Gastrocnemius medialis (tissue), 4 donors: ENCODE measurements around the gene ANKRD22. TPM values are rescaled to one million over a fixed set of nuclear protein-coding genes. Genes with fewer than 3 reads are reported as not detected.

Source experiments
- ATAC-seq, 2 donors: fragments of 150-250 bp; one replicate each; pipeline ENCODE4 v1.9.1; 2016
- DNase-seq, 2 donors: peaks; one replicate each; pipeline ENCODE4 v3.0.0-alpha.2; 2019
- H3K27ac ChIP-seq, 4 donors: fragments of 200-600 bp; sonication (generic); 1 replicate in 1 of 4; 2 replicates in 3 of 4; pipeline ENCODE4 v1.5.1; 2016 to 2018; ENCODE audit warnings: mild to moderate bottlenecking in 2 of 4, moderate library complexity in 1 of 4
- H3K27me3 ChIP-seq, 3 donors: fragments of 200-600 bp; sonication (generic) in 2 of 3; 1 replicate in 1 of 3; 2 replicates in 2 of 3; pipeline versions ENCODE4 v1.5.1 to v1.6.0; 2016 to 2019; ENCODE audit warnings: mild to moderate bottlenecking in 1 of 3, moderate library complexity in 1 of 3
- H3K36me3 ChIP-seq, 2 donors: fragments of 200-600 bp; sonication (generic) in 1 of 2; one replicate each; pipeline ENCODE4 v1.5.1; 2017 to 2018
- H3K4me1 ChIP-seq, 2 donors: fragments of 200-600 bp; sonication (generic) in 1 of 2; one replicate each; pipeline ENCODE4 v1.5.1; 2016 to 2017; ENCODE audit warnings: mild to moderate bottlenecking in 2 of 2
- H3K4me3 ChIP-seq, 4 donors: fragments of 200-600 bp; sonication (generic) in 3 of 4; 1 replicate in 1 of 4; 2 replicates in 3 of 4; pipeline ENCODE4 v1.5.1; 2016 to 2019; ENCODE audit warnings: mild to moderate bottlenecking in 2 of 4
- H3K9me3 ChIP-seq, 3 donors: fragments of 200-600 bp; sonication (generic) in 2 of 3; 1 replicate in 1 of 3; 2 replicates in 2 of 3; pipeline ENCODE4 v1.5.1; 2016 to 2019
- POLR2A ChIP-seq, 2 donors: fragments of 450-650 bp; IDR thresholded peaks; one replicate each; pipeline ENCODE4 v1.6.1; 2017; ENCODE audit warnings: antibody characterized with exemption in 2 of 2, mild to moderate bottlenecking in 2 of 2, moderate library complexity in 2 of 2
- in situ Hi-C, 4 donors: fragments of 200-750 bp; cut with MboI; loops; one replicate each; pipeline versions ENCODE4 v1.15.0 to v1.8.0; 2017; ENCODE audit warnings: low sequenced_read_pairs in 4 of 4
- intact Hi-C: fragments of 100-400 bp; cut with DNase I; formaldehyde crosslinking; loops from one replicate; pipeline ENCODE4 v1.15.1; 2023; ENCODE audit warnings: low total_unique reads
- total RNA-seq, 4 donors: library from RNA; depleted of rRNA; stranded (reverse); fragments of >200 nt; gene quantifications; one replicate each; pipeline versions ENCODE4 v1.1.0 to v1.2.3, GENCODE V29; 2016
- TF ChIP-seq, protein P1 (sequence below), 5 experiments: fragments of 450-650 bp in 3 of 5; fragments of 200-600 bp in 2 of 5; sonication (generic) in 2 of 5; IDR thresholded peaks in 4 of 5; conservative IDR thresholded peaks in 1 of 5; 1 replicate in 4 of 5; 2 replicates in 1 of 5; pipeline ENCODE4 v1.5.1; 2016 to 2019; ENCODE audit warnings: antibody characterized with exemption in 5 of 5, mild to moderate bottlenecking in 3 of 5, moderate library complexity in 3 of 5

The ANKRD22 gene
- total RNA-seq, 4 donors from 2014 or later: not detected

DNA sequence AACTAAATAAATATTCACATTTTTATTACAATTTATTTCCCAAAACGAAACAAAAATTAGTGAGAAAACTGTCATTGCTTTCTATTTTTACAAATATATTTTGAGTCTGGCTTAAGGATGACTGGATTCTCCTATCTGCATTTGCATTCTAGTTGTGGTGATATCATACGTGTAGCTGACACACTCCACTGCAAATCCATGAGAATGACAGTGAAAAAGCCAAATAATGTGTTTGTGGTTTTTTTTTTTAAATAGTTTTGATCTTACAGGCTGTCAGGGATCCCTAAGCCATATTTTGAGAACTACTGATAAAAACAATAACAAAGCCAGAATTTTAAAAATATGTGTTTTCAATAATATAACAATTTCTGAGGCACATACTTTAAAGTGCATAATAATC lies 22.6 kb upstream of the ANKRD22 start:
- intact Hi-C loops (no loop called here), in situ Hi-C loops (no loop called here)
- no peak for ATAC-seq
- Histone ChIP-seq H3K27ac (no peak overlapping the region), H3K9me3 (no peaks in the 10 kb centered on the region), H3K27me3 (peaks cover 0 to 7% (median 6%) of the 10 kb centered on the region in 3 donors), H3K4me3 (no peak overlapping the region), H3K36me3 (no peaks in the 10 kb centered on the region), H3K4me1 (peaks cover under 1 to 3% of the 10 kb centered on the region in 2 donors)
- DNase-seq: no peak
- no peak for TF ChIP-seq POLR2A (IDR thresholded peaks at IDR 0.05)
- TF ChIP-seq, protein P1, sequence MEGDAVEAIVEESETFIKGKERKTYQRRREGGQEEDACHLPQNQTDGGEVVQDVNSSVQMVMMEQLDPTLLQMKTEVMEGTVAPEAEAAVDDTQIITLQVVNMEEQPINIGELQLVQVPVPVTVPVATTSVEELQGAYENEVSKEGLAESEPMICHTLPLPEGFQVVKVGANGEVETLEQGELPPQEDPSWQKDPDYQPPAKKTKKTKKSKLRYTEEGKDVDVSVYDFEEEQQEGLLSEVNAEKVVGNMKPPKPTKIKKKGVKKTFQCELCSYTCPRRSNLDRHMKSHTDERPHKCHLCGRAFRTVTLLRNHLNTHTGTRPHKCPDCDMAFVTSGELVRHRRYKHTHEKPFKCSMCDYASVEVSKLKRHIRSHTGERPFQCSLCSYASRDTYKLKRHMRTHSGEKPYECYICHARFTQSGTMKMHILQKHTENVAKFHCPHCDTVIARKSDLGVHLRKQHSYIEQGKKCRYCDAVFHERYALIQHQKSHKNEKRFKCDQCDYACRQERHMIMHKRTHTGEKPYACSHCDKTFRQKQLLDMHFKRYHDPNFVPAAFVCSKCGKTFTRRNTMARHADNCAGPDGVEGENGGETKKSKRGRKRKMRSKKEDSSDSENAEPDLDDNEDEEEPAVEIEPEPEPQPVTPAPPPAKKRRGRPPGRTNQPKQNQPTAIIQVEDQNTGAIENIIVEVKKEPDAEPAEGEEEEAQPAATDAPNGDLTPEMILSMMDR (IDR thresholded peaks at IDR 0.05 in 4 of 5, conservative IDR thresholded peaks at IDR 0.05 in 1 of 5): no peak

DNA sequence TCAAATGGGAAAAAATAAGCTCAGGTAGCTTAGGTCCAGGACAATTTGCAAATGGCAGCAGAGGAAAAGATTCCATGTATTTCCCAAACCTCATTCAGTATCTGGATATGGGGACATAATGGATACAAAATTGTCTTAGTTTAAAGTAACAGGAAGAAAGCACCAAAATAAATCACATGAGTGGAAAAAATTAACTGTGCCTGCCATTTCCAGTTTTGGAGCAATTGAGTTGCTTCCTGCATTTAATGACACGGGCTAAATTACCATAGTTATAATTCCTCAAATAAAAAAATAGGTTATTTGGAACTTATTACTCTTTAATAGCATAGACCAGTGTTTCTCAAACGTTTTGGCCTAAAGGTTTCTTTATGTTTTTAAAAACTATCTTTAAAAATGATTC lies 22.1 kb upstream of the ANKRD22 start:
- DNase-seq (no peak), ATAC-seq (no peak)
- peaks cover 0 to 3% (median 3%) of the 10 kb centered on the region in 3 donors for H3K27me3 ChIP-seq
- H3K36me3 ChIP-seq: no peaks in the 10 kb centered on the region
- no peaks in the 10 kb centered on the region for H3K4me1 ChIP-seq
- H3K9me3 ChIP-seq: no peaks in the 10 kb centered on the region
- in situ Hi-C loops (no loop called here), intact Hi-C loops (no loop called here)
- H3K4me3 ChIP-seq: no peak overlapping the region
- H3K27ac ChIP-seq: no peak overlapping the region
- no peak for TF ChIP-seq POLR2A (IDR thresholded peaks at IDR 0.05)
- TF ChIP-seq, protein P1 (IDR thresholded peaks at IDR 0.05 in 4 of 5, conservative IDR thresholded peaks at IDR 0.05 in 1 of 5): no peak

DNA sequence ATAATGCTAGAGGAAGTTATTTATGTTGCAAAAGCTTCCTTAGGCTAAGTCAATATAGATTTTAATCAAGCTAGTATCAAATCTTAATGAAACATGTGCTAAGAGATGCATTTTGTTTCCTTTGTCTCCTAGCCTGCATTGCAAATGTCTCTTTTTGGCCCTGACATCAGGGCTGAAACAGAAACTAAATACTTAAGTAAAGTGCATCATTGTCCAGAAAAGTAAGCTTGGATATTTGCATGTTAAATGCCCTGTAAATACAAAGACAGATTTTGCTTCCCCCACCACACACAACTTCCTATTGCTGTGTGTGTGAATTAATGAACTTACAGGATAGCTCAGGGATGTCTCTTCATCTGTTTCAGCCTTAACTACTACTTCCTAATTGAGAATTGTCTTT lies 18.4 kb upstream of the ANKRD22 start:
- TF ChIP-seq, protein P1 (IDR thresholded peaks at IDR 0.05 in 4 of 5, conservative IDR thresholded peaks at IDR 0.05 in 1 of 5): no peak
- TF ChIP-seq POLR2A (IDR thresholded peaks at IDR 0.05): no peak

GRCh38 chr10:88866454-88866853 lies 14.8 kb upstream of the ANKRD22 start:
- Histone ChIP-seq H3K27ac (no peak overlapping the region), H3K36me3 (no peaks in the 10 kb centered on the region), H3K4me3 (no peak overlapping the region), H3K4me1 (no peaks in the 10 kb centered on the region), H3K9me3 (no peaks in the 10 kb centered on the region), H3K27me3 (no peaks in the 10 kb centered on the region)
- DNase-seq: no peak
- no peak for ATAC-seq
- in situ Hi-C loops (no loop called here), intact Hi-C loops (no loop called here)
- TF ChIP-seq POLR2A (IDR thresholded peaks at IDR 0.05): no peak
- TF ChIP-seq, protein P1 (IDR thresholded peaks at IDR 0.05 in 4 of 5, conservative IDR thresholded peaks at IDR 0.05 in 1 of 5): no peak

More for the DNA sequence above, 18.4 kb upstream of the ANKRD22 start:
- Histone ChIP-seq H3K36me3 (no peaks in the 10 kb centered on the region), H3K9me3 (no peaks in the 10 kb centered on the region), H3K27ac (no peak overlapping the region), H3K27me3 (no peaks in the 10 kb centered on the region), H3K4me3 (no peak overlapping the region), H3K4me1 (no peaks in the 10 kb centered on the region)
- DNase-seq (no peak), ATAC-seq (no peak)
- intact Hi-C loops (no loop called here), in situ Hi-C loops (no loop called here)

DNA sequence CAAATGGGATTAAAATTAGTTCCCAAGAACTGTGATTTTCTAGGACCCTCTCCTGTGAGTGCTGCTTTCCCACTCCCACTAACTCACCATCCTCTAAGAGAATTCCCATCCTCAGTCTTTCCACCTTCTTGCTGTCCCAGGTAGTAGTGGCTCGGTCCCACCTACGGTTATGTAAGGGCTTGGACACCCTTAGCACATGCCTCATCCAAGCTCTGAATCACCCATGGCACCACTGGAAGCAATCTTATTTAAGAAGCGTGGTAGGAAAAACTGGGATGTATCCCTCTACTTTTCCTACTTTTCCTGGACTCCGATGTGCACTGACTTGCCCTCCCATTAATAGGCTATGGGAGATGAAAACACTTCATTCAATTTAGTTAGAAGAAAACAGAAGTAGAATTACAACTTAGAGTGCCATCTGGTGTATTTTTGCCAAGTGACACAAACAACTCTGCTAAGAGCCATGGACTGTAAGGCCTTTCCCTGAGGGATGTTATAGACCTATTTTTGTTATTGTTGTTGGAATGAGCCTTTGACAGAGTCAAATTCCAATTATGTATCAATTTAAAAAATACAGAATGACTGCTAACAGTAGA lies 13.7 kb upstream of the ANKRD22 start:
- no peaks in the 10 kb centered on the region for H3K9me3 ChIP-seq

More for the DNA sequence above, 13.7 kb upstream of the ANKRD22 start:
- no peak for ATAC-seq
- no peak for TF ChIP-seq POLR2A (IDR thresholded peaks at IDR 0.05)
- TF ChIP-seq, protein P1 (IDR thresholded peaks at IDR 0.05 in 4 of 5, conservative IDR thresholded peaks at IDR 0.05 in 1 of 5): no peak
- in situ Hi-C loops: no loop called here
- no peak overlapping the region for H3K27ac ChIP-seq
- no peaks in the 10 kb centered on the region for H3K4me1 ChIP-seq
- no peak for DNase-seq
- no peaks in the 10 kb centered on the region for H3K27me3 ChIP-seq
- H3K36me3 ChIP-seq: no peaks in the 10 kb centered on the region
- H3K4me3 ChIP-seq: no peak overlapping the region
- intact Hi-C loops: no loop called here
